ENCODE data around the gene DOCK9. TPM values are rescaled to one million over a fixed set of nuclear protein-coding genes. Genes with fewer than 3 reads are reported as not detected.

Gene DOCK9
- total and polyA plus RNA-seq, 2 donors (not counting 1 experiment from before 2014, with no cell fraction given) = 18.5 to 28.0 TPM

DNA sequence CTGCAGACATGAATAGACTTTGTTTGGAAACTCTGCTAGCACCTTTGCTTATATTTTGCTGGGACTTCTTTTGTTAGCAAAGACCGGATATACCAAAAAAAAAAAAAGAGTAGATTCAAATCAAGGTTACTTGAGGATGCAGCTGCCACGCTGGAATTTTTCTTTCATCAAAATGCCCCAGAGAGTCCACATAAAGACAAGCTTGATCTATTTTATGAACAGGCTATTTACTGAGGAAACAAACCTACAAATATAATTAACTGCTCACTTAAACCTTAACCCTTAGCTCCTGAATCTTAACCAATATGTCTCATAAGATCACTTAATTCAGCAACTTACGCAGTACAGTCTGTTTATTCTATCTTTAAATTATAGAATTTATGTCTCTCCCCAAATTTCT, 27.1 kb upstream of the DOCK9 start:
- intact Hi-C loops (cut with micrococcal nuclease) = no loop called here
- Histone ChIP-seq H3K9me3 (ENCODE audit: control extremely low read depth in 1 of 3, control insufficient read depth in 2 of 3, insufficient read depth in 1 of 3, low read length in 2 of 3) (no peaks in the 10 kb centered on the region), H3K79me2 (ENCODE audit: control insufficient read depth, insufficient read depth, low read length) (no peaks in the 10 kb centered on the region), H2AFZ (ENCODE audit: insufficient read depth, low read depth, low read length, poor library complexity, severe bottlenecking) (no peak overlapping the region), H3K4me1 (ENCODE audit: control insufficient read depth in 2 of 2, insufficient read depth in 2 of 2, low read length in 2 of 2) (no peaks in the 10 kb centered on the region), H3K27ac (ENCODE audit: low read length in 2 of 2) (no peak overlapping the region), H3K4me3 (ENCODE audit: control extremely low read depth in 1 of 5, extremely low read depth in 1 of 5, insufficient read depth in 1 of 5, low read depth in 2 of 5, low read length in 4 of 5) (no peak overlapping the region), H4K20me1 (ENCODE audit: control insufficient read depth, insufficient read depth, low read length, poor library complexity, severe bottlenecking) (no peaks in the 10 kb centered on the region), H3K36me3 (replicated peaks in 1 of 2; ENCODE audit: control extremely low read depth in 1 of 2, control insufficient read depth in 1 of 2, extremely low read depth in 1 of 2, insufficient read depth in 2 of 2, low read length in 1 of 2) (no peaks in the 10 kb centered on the region), H3K4me2 (replicated peaks; ENCODE audit: low read depth, low read length, poor library complexity, severe bottlenecking) (no peak overlapping the region), H3K9ac (ENCODE audit: low read length) (no peak overlapping the region), H3K27me3 (replicated peaks in 1 of 4; ENCODE audit: control extremely low read depth in 1 of 4, control insufficient read depth in 3 of 4, insufficient read depth in 4 of 4, low read length in 3 of 4) (no peaks in the 10 kb centered on the region)
- DNase-seq (no peak), ATAC-seq (ENCODE audit: low read depth) (no peak)
- H3K9me3 Mint-ChIP-seq (ENCODE audit: insufficient read depth) = no peaks in the 10 kb centered on the region
- CTCF ChIA-PET = interaction anchor here (0.7 kb wide), 2 partner anchors 9 to 13 kb away, joined by 3 to 4 read pairs; no protein-coding TSS in a partner anchor
- H3K4me3 Mint-ChIP-seq = no peak overlapping the region
- H3K27me3 Mint-ChIP-seq = no peaks in the 10 kb centered on the region
- peaks cover 3% of the 10 kb centered on the region for H3K4me1 Mint-ChIP-seq
- WGBS (ENCODE audit: insufficient coverage) = 67% methylated on average over 1 of the region's 3 CpGs
- TF ChIP-seq, protein P1, sequence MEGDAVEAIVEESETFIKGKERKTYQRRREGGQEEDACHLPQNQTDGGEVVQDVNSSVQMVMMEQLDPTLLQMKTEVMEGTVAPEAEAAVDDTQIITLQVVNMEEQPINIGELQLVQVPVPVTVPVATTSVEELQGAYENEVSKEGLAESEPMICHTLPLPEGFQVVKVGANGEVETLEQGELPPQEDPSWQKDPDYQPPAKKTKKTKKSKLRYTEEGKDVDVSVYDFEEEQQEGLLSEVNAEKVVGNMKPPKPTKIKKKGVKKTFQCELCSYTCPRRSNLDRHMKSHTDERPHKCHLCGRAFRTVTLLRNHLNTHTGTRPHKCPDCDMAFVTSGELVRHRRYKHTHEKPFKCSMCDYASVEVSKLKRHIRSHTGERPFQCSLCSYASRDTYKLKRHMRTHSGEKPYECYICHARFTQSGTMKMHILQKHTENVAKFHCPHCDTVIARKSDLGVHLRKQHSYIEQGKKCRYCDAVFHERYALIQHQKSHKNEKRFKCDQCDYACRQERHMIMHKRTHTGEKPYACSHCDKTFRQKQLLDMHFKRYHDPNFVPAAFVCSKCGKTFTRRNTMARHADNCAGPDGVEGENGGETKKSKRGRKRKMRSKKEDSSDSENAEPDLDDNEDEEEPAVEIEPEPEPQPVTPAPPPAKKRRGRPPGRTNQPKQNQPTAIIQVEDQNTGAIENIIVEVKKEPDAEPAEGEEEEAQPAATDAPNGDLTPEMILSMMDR (IDR thresholded peaks at IDR 0.05) = no peak
- TF ChIP-seq EZH2 (IDR thresholded peaks at IDR 0.05; ENCODE audit: borderline replicate concordance, insufficient read depth, low read depth, low read length, poor library complexity, severe bottlenecking) = no peak
- POLR2A ChIA-PET = interaction anchor here (0.6 kb wide), 1 partner anchor 13 kb away, joined by 3 read pairs; no protein-coding TSS in a partner anchor
- no peak overlapping the region for H3K27ac Mint-ChIP-seq

DNA sequence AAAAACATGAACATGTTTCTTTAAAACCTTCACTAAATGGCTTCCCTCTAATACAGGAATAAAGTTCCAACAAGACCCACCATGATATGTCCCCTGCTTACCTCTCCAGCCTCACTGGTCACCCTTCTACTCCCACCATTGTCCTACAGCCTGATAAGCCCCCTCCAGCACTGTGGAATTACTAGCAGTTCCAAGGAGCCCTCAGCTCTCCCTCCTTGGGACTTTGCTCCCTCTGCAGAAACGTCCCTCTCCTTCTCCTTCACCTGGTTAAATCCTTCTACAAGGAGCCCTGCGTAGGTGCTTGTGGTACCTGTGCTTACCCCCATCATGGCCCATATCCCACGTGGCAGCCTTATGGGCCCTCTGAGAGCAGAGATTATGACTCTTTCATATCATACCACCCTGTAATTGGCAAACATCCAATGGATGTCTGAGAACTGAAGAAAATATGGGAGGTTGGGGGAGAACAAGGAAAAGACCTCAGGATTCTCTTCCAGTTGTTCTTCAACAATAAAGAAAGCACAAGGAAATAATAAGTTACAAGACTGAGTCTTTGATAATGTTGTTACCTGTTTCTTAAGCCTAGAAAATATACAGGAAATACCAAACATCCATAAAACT, 26.1 kb upstream of the DOCK9 start:
- ATAC-seq (ENCODE audit: low read depth) (no peak), DNase-seq (no peak)
- Mint-ChIP-seq H3K4me1 (peaks cover 8% of the 10 kb centered on the region), H3K9me3 (ENCODE audit: insufficient read depth) (no peaks in the 10 kb centered on the region), H3K27me3 (no peaks in the 10 kb centered on the region), H3K4me3 (no peak overlapping the region), H3K27ac (no peak overlapping the region)
- WGBS (ENCODE audit: insufficient coverage) = 85% methylated on average over 2 of the region's 3 CpGs
- Histone ChIP-seq H3K79me2 (ENCODE audit: control insufficient read depth, insufficient read depth, low read length) (no peaks in the 10 kb centered on the region), H3K4me3 (ENCODE audit: control extremely low read depth in 1 of 5, extremely low read depth in 1 of 5, insufficient read depth in 1 of 5, low read depth in 2 of 5, low read length in 4 of 5) (no peak overlapping the region), H3K36me3 (replicated peaks in 1 of 2; ENCODE audit: control extremely low read depth in 1 of 2, control insufficient read depth in 1 of 2, extremely low read depth in 1 of 2, insufficient read depth in 2 of 2, low read length in 1 of 2) (no peaks in the 10 kb centered on the region), H2AFZ (ENCODE audit: insufficient read depth, low read depth, low read length, poor library complexity, severe bottlenecking) (no peak overlapping the region), H3K27me3 (replicated peaks in 1 of 4; ENCODE audit: control extremely low read depth in 1 of 4, control insufficient read depth in 3 of 4, insufficient read depth in 4 of 4, low read length in 3 of 4) (no peaks in the 10 kb centered on the region), H3K27ac (ENCODE audit: low read length in 2 of 2) (no peak overlapping the region), H4K20me1 (ENCODE audit: control insufficient read depth, insufficient read depth, low read length, poor library complexity, severe bottlenecking) (no peaks in the 10 kb centered on the region), H3K9me3 (ENCODE audit: control extremely low read depth in 1 of 3, control insufficient read depth in 2 of 3, insufficient read depth in 1 of 3, low read length in 2 of 3) (no peaks in the 10 kb centered on the region), H3K4me1 (ENCODE audit: control insufficient read depth in 2 of 2, insufficient read depth in 2 of 2, low read length in 2 of 2) (peaks cover 3% of the 10 kb centered on the region in 2 donors), H3K4me2 (replicated peaks; ENCODE audit: low read depth, low read length, poor library complexity, severe bottlenecking) (no peak overlapping the region), H3K9ac (ENCODE audit: low read length) (no peak overlapping the region)
- TF ChIP-seq, protein P1 (IDR thresholded peaks at IDR 0.05) = no peak
- no peak for TF ChIP-seq EZH2 (IDR thresholded peaks at IDR 0.05; ENCODE audit: borderline replicate concordance, insufficient read depth, low read depth, low read length, poor library complexity, severe bottlenecking)
- ChIA-PET CTCF (no interaction called here), POLR2A (no interaction called here)
- intact Hi-C loops (cut with micrococcal nuclease) = no loop called here
